Caco-2 (cell line): ENCODE data around the gene STOML1. TPM values are rescaled to one million over a fixed set of nuclear protein-coding genes. Genes with fewer than 3 reads are reported as not detected.
"Not testable (repeated sequence)": the region's sequence is repeated elsewhere in the genome, so short reads cannot be mapped to it uniquely, and the experiment has no call there.

Source experiments
- BruUV-seq: library from RNA; stranded (reverse); fragments of 400-500 nt; replicated peaks from 2 replicates; lab custom pipeline; 2021; lab: Mats Ljungman, UMichigan
- CTCF ChIA-PET: fragments of 300-600 bp; sonication (Branson Sonifier 250); formaldehyde crosslinking; loops from one replicate; lab custom pipeline; 2022; ENCODE audit warnings: antibody characterized with exemption; lab: Charles Lee
- POLR2A ChIA-PET: fragments of 300-600 bp; sonication (Branson Sonifier 250); formaldehyde crosslinking; loops from one replicate; lab custom pipeline; 2022; ENCODE audit warnings: antibody characterized with exemption; lab: Charles Lee
- DNase-seq, 2 experiments: peaks; one replicate each; pipeline versions ENCODE4 v3.0.0 to v3.0.0-alpha.2; 2020 to 2022
- H3K27me3 ChIP-seq: replicated peaks from 2 replicates; pipeline ENCODE4 v1.6.0; 2011; ENCODE audit warnings: low read length; ENCODE audit not compliant: control insufficient read depth, insufficient read depth
- H3K36me3 ChIP-seq: 2 replicates; pipeline ENCODE4 v1.5.1; 2011; ENCODE audit warnings: low read length; ENCODE audit not compliant: control insufficient read depth, insufficient read depth
- H3K4me1 ChIP-seq: fragments of 250-450 bp; sonication (Bioruptor Pico); 2 replicates; pipeline ENCODE4 v1.5.1; 2020; ENCODE audit warnings: mild to moderate bottlenecking
- H3K4me3 ChIP-seq: 2 replicates; pipeline ENCODE4 v1.5.1; 2011; ENCODE audit warnings: low read depth, mild to moderate bottlenecking, control low read depth, low read length
- H3K9me3 ChIP-seq: fragments of 250-450 bp; sonication (Bioruptor Pico); 2 replicates; pipeline ENCODE4 v1.5.1; 2020; ENCODE audit warnings: mild to moderate bottlenecking, moderate library complexity
- H3K27ac Mint-ChIP-seq: one replicate; pipeline ENCODE4 v1.8.0; 2022; ENCODE audit warnings: mixed read lengths; ENCODE audit not compliant: unreplicated experiment
- H3K27me3 Mint-ChIP-seq: one replicate; pipeline ENCODE4 v1.8.0; 2022; ENCODE audit warnings: mixed read lengths; ENCODE audit not compliant: insufficient read depth, unreplicated experiment
- H3K36me3 Mint-ChIP-seq: one replicate; pipeline ENCODE4 v1.8.0; 2022; ENCODE audit warnings: mild to moderate bottlenecking, mixed read lengths; ENCODE audit not compliant: insufficient read depth, unreplicated experiment
- H3K4me1 Mint-ChIP-seq: one replicate; pipeline ENCODE4 v1.8.0; 2022; ENCODE audit warnings: low read depth, mixed read lengths; ENCODE audit not compliant: unreplicated experiment
- H3K4me3 Mint-ChIP-seq: one replicate; pipeline ENCODE4 v1.8.0; 2022; ENCODE audit warnings: mild to moderate bottlenecking, moderate library complexity, mixed read lengths; ENCODE audit not compliant: unreplicated experiment
- H3K9me3 Mint-ChIP-seq: one replicate; pipeline ENCODE4 v1.8.0; 2022; ENCODE audit warnings: mixed read lengths; ENCODE audit not compliant: unreplicated experiment
- intact Hi-C: fragments of 100-400 bp; cut with micrococcal nuclease; formaldehyde crosslinking; loops from one replicate; pipeline ENCODE4 v1.10.0; 2022; ENCODE audit not compliant: unreplicated experiment
- total RNA-seq: library from RNA; stranded (reverse); gene quantifications from 2 replicates; pipeline ENCODE4 v1.2.3, GENCODE V29; 2022
- TF ChIP-seq, protein P1 (sequence below), 2 experiments: fragments of 200-600 bp in 1 of 2; IDR thresholded peaks; 1 replicate in 1 of 2; 2 replicates in 1 of 2; pipeline versions ENCODE4 v1.5.1 to v1.8.0; 2011 to 2022; ENCODE audit warnings: antibody characterized with exemption in 1 of 2, control low read depth in 1 of 2, inconsistent platforms in 1 of 2, low read depth in 1 of 2, low read length in 1 of 2, mild to moderate bottlenecking in 1 of 2, moderate library complexity in 1 of 2; ENCODE audit not compliant: insufficient read depth in 1 of 2, severe bottlenecking in 1 of 2, unreplicated experiment in 1 of 2

Gene STOML1
- total RNA-seq, 1 experiment from 2014 or later = 7.6 TPM

GRCh38 chr15:73979636-73980035 is 12.5 kb downstream of the STOML1 start:
- ChIA-PET POLR2A (no interaction called here), CTCF (interaction anchor here (0.7 kb wide), 1 partner anchor 15 kb away, joined by 9 read pairs; the partner anchor contains the start of gene PML)
- Mint-ChIP-seq H3K9me3 (peaks cover 9% of the 10 kb centered on the region), H3K27me3 (peaks cover 15% of the 10 kb centered on the region), H3K27ac (no peak overlapping the region), H3K4me3 (no peak overlapping the region), H3K36me3 (no peaks in the 10 kb centered on the region), H3K4me1 (no peaks in the 10 kb centered on the region)
- no peaks in the 10 kb centered on the region for H3K4me1 ChIP-seq
- TF ChIP-seq, protein P1, sequence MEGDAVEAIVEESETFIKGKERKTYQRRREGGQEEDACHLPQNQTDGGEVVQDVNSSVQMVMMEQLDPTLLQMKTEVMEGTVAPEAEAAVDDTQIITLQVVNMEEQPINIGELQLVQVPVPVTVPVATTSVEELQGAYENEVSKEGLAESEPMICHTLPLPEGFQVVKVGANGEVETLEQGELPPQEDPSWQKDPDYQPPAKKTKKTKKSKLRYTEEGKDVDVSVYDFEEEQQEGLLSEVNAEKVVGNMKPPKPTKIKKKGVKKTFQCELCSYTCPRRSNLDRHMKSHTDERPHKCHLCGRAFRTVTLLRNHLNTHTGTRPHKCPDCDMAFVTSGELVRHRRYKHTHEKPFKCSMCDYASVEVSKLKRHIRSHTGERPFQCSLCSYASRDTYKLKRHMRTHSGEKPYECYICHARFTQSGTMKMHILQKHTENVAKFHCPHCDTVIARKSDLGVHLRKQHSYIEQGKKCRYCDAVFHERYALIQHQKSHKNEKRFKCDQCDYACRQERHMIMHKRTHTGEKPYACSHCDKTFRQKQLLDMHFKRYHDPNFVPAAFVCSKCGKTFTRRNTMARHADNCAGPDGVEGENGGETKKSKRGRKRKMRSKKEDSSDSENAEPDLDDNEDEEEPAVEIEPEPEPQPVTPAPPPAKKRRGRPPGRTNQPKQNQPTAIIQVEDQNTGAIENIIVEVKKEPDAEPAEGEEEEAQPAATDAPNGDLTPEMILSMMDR (IDR thresholded peaks at IDR 0.05; ENCODE audit: insufficient read depth in 1 of 2, low read depth in 1 of 2, low read length in 1 of 2, severe bottlenecking in 1 of 2, unreplicated experiment in 1 of 2) = no peak
- no peak overlapping the region for H3K4me3 ChIP-seq
- no TSS peak for BruUV-seq
- H3K9me3 ChIP-seq = no peaks in the 10 kb centered on the region
- no peaks in the 10 kb centered on the region for H3K36me3 ChIP-seq
- no peak for DNase-seq
- intact Hi-C loops = no loop called here
- H3K27me3 ChIP-seq = no peaks in the 10 kb centered on the region; the same call in 1 of the 2 replicates

GRCh38 chr15:73978896-73979295 is 13.2 kb downstream of the STOML1 start:
- Histone ChIP-seq H3K4me1 (no peaks in the 10 kb centered on the region), H3K9me3 (no peaks in the 10 kb centered on the region), H3K36me3 (no peaks in the 10 kb centered on the region), H3K27me3 (no peaks in the 10 kb centered on the region; the same call in 1 of the 2 replicates), H3K4me3 (no peak overlapping the region)
- BruUV-seq = no TSS peak
- Mint-ChIP-seq H3K9me3 (peaks cover 9% of the 10 kb centered on the region), H3K4me1 (no peaks in the 10 kb centered on the region), H3K27ac (no peak overlapping the region), H3K36me3 (no peaks in the 10 kb centered on the region), H3K27me3 (peaks cover 15% of the 10 kb centered on the region), H3K4me3 (no peak overlapping the region)
- POLR2A ChIA-PET = no interaction called here
- CTCF ChIA-PET = no interaction called here
- no peak for DNase-seq
- TF ChIP-seq, protein P1 (IDR thresholded peaks at IDR 0.05; ENCODE audit: insufficient read depth in 1 of 2, low read depth in 1 of 2, low read length in 1 of 2, severe bottlenecking in 1 of 2, unreplicated experiment in 1 of 2) = no peak
- intact Hi-C loops = no loop called here

GRCh38 chr15:73975440-73976125 is 16.5 kb downstream of the STOML1 start:
- DNase-seq, H3K9me3 Mint-ChIP-seq, H3K4me3 Mint-ChIP-seq, H3K4me1 ChIP-seq, H3K36me3 Mint-ChIP-seq, H3K36me3 ChIP-seq, H3K4me1 Mint-ChIP-seq, BruUV-seq, H3K27me3 ChIP-seq, H3K9me3 ChIP-seq, H3K27ac Mint-ChIP-seq, H3K4me3 ChIP-seq, POLR2A ChIA-PET, intact Hi-C loops: not testable (repeated sequence)
- H3K27me3 Mint-ChIP-seq = peaks cover 19% of the 10 kb centered on the region
- CTCF ChIA-PET = interaction anchor here (6.6 kb wide), 1 partner anchor 63 kb away, joined by 194 read pairs; no protein-coding TSS in a partner anchor

DNA sequence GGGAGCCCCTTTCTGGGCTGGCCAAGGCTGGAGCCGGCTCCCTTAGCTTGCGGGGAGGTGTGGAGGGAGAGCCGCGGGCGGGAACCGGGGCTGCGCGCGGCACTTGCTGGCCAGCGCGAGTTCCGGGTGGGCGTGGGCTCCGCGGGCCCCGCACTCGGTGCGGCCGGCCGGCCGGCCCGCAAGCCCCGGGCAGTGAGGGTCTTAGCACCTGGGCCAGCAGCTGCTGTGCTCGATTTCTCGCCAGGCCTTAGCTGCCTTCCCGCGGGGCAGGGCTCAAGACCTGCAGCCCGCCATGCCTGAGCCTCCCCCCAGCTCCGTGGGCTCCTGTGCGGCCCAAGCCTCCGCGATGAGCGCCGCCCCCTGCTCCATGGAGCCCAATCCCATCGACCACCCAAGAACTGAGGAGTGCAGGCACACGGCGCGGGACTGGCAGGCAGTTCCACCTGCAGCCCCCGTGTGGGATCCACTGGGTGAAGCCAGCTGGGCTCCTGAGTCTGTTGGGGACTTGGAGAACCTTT is 18.4 kb downstream of the STOML1 start:
- intact Hi-C loops = loop anchor here (1.0 to 5.0 kb wide), 2 partner anchors 64 to 349 kb away; no protein-coding TSS in a partner anchor
- not testable (repeated sequence) for H3K4me3 Mint-ChIP-seq
- peaks cover 17% of the 10 kb centered on the region for H3K27me3 Mint-ChIP-seq

More for the DNA sequence above, 18.4 kb downstream of the STOML1 start:
- H3K36me3 ChIP-seq, H3K4me3 ChIP-seq, H3K9me3 ChIP-seq, H3K27me3 ChIP-seq, H3K4me1 ChIP-seq, BruUV-seq, DNase-seq, H3K36me3 Mint-ChIP-seq, POLR2A ChIA-PET, H3K27ac Mint-ChIP-seq, H3K9me3 Mint-ChIP-seq, H3K4me1 Mint-ChIP-seq: not testable (repeated sequence)
- CTCF ChIA-PET = interaction anchor here (0.9 to 6.6 kb wide), 7 partner anchors 8 to 349 kb away, joined by 3 to 194 read pairs (median 4); no protein-coding TSS in a partner anchor
